GM15510 (cell line): ENCODE results near the gene IL16.

Experiments used
- POLR2A ChIP-seq: IDR thresholded peaks from 3 replicates; pipeline ENCODE4 v1.6.1; 2011; ENCODE audit warnings: borderline replicate concordance; ENCODE audit not compliant: insufficient read length; ENCODE audit errors: extremely low read depth

IL16 gene

GRCh38 chr15:81268881-81269601 lies 72.4 kb downstream of the IL16 start:
- TF ChIP-seq POLR2A = no peak

DNA sequence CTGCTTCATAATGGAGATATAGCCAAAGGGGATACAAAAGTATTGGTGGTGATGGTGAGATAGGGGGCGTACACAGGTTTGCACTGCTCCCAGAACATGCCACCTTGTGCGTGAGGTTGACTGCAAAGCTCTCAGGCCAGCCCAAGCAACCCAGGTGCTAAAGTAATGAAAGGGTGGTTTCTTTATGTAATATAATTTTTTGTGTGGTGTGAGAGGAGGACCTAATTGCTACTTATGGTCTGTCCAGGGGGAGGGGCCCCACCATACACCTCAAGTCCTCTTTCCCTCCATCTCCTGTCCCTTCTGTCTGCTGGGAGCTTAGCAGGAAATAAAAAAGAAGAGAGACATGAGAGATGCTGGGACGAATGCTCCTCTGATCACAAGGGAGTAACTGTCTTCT lies 73.5 kb downstream of the IL16 start:
- TF ChIP-seq POLR2A = no peak

DNA sequence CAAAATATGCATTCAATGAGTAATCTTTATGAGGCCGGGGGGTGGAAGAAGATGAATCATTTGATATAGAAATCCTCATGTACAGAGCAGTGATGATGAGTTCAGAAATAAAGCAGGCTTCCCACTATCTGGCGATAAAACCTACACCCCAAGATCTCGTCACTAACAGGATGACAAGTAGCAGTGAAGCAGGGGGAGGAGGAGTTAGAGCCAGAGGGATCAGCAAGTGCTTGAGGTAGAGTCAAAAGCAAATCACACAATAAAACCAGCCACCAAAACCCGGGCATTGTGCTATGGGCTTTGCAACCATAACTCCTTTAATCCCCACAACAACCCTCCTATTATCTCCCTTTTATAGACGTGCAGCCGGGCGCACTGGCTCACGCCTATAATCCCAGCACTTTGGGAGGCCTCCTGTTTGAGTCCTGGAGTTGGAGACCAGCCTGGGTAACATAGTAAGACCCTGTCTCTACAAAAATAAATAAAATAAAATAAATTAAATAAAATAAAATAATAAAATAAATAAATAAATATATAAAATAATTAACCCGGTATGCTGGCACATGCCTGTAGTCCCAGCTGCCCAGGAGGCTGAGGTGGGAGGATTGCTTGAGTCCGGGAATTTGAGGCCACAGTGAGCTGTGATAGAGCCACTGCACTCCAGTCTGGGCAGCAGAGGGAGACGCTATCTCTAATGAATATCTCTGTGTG lies 74.3 kb downstream of the IL16 start:
- no peak for TF ChIP-seq POLR2A

- no peak for TF ChIP-seq POLR2A
Measured at GRCh38 chr15:81271761-81272644, 75.3 kb downstream of the IL16 start.

DNA sequence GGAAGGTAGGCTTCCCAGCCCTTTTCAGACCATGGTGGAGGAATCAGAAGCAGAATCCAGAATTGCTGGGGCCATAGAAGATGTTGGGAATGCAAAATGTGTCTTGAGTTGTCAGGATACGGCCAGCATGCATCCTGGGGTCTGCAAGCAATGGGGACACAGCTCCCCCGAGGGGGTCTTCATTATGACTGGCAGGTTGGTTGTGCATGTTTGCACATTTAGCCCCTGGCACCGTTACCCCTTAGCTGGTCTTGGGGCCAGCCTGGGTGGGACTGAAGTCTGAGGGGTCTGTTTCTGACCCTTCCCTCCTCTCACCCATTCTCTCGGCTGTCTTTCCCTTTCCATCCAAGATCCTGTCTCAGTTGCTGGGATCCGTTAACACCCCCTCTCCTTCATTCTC lies 76.5 kb downstream of the IL16 start:
- no peak for TF ChIP-seq POLR2A

GRCh38 chr15:81273855-81274254 lies 77.2 kb downstream of the IL16 start:
- no peak for TF ChIP-seq POLR2A

DNA sequence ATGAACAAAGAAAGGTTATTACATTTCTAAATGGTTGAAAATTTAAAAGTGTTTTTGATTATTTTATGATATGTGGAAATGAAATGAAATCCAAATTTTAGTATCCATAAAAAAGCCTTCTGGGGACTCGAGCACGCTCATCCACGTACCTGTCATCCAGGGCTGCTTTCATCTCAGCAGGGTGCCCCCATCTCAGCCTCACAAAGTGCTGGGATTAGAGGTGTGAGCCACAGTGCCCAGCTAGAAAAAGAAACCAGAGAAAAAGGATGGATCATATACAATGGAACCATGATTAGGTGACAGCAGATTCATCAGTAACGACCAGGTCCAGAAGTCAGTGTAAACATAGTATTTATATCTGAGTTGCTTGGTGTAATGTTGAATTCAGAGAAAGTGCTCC lies 77.6 kb downstream of the IL16 start:
- no peak for TF ChIP-seq POLR2A

GRCh38 chr15:81274931-81275707 lies 78.4 kb downstream of the IL16 start:
- TF ChIP-seq POLR2A = no peak

- no peak for TF ChIP-seq POLR2A
Measured at GRCh38 chr15:81275711-81276392, 79.2 kb downstream of the IL16 start.

GRCh38 chr15:81276967-81277366 lies 80.3 kb downstream of the IL16 start:
- no peak for TF ChIP-seq POLR2A

DNA sequence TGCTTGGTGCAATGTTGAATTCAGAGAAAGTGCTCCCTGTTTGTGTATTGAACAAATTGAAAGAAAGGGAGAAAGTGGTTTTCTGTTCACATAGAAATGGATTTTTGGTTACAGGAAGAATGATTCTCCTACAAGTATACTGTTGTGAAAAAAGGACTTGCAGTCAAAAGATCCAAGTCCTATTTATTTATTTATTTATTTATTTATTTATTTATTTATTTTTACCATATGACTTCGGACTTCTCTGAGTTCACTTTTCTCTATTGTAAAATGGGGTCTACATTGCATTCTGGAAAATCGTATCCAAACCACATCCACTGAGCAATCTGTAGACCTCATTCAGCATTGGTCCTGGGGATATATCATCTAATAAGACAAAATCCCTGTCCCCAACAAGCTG lies 81.2 kb downstream of the IL16 start:
- TF ChIP-seq POLR2A = no peak

DNA sequence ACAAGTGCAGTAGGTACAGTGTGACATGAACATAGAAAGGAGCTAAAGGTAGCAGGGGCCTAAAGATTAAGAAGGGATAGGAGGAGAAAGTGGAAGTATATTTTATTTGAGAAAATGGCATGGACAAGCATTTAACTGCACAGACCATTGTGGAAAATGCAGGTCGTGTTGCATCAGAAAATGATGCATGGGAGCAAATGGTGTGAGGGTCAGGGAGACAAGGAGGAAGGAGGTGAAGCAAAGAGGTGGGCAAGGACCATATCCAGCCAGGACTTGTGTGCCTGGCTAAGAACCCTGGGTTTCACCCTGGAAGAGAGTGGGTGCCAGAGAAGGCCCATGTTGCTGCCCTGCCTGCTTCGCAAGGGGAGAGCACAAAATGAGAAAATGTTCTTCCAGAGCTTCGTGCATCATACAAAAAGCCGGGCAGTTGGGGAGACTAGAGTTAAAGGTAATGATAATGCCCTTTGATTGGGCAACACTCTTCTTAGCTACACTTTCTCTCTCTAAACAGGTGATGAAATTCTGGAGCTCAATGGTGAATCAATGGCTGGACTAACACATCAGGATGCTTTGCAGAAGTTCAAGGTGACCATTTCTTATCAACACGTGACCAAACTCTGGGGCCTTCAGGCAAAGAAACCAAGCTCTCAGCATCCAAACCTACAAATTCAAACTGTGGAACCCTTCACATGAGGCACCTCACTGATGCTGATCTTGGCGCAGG lies 81.8 kb downstream of the IL16 start:
- no peak for TF ChIP-seq POLR2A
